GM18526 (cell line): ENCODE measurements around the gene LTBP1.

ENCODE experiments used
- POLR2A ChIP-seq: IDR thresholded peaks from 3 replicates; pipeline ENCODE4 v1.6.1; 2011; ENCODE audit not compliant: insufficient read length; ENCODE audit errors: extremely low read depth

The LTBP1 gene

GRCh38 chr2:33371304-33372090 lies 424.7 kb downstream of the LTBP1 start:
- TF ChIP-seq POLR2A: no peak

DNA sequence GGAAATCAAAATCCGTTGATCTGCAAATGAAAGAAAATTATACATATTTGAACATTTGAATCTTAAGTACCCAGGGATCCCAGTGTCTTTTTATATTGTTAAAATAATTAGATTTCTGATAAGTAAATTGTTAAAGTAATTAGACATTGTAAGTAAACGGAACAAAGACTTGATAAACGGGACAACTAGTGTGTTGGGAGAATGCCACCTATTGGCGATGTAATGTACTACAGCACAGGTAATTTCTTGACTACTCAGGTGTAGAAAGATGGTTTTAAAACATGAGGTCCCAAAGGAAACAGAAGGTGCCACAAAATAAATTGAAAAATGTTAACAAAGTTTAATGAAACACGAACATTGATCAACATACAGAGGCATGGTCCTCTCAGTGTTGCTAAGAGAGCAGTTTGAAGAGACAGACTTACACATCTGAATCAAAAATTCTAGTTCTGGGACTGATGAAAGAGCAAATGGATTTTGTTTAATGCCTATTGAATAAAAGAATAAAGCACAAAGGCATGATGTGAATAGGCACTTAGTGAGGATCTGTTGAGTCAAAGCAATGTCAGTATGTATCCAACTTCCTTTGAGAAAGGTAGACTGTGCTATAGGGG lies 426.3 kb downstream of the LTBP1 start:
- no peak for TF ChIP-seq POLR2A

- TF ChIP-seq POLR2A: no peak
Measured at GRCh38 chr2:33373986-33374385, 427.2 kb downstream of the LTBP1 start.

- no peak for TF ChIP-seq POLR2A
Measured at GRCh38 chr2:33375054-33375453, 428.3 kb downstream of the LTBP1 start.

GRCh38 chr2:33377048-33377447 lies 430.3 kb downstream of the LTBP1 start:
- no peak for TF ChIP-seq POLR2A

DNA sequence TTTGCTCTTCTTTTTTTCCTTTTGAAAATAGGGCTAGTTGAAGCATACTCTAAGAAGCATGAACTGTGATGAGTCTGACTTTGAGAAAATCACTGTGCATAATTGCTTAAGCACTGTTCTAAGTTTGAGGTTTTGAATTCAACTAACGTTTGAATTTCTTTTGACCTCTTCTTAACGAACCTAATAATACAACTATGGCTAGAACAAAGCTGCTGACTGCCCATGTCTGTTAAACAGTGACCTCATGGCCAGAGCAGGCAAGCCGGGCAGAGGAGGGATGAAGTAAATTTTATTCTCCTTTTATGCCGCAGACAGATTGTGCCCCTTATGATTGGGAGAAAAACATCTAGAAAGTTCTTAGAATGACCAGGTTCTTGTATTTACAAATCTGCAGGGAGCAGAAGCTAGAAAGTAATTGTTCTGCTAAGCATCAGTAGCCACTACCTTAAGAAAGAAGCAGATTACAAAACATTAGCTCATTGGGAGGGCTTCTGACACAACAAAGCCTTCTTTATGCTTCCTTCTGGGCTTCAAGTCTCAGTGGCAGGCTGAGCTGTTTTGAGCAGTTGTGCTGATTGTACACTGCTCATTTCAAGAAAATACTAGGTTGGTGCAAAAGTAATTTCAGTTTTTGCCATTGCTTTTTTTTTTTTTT lies 431.9 kb downstream of the LTBP1 start:
- no peak for TF ChIP-seq POLR2A

GRCh38 chr2:33380001-33380609 lies 433.4 kb downstream of the LTBP1 start:
- TF ChIP-seq POLR2A: no peak

GRCh38 chr2:33380719-33381118 lies 434.0 kb downstream of the LTBP1 start:
- no peak for TF ChIP-seq POLR2A

DNA sequence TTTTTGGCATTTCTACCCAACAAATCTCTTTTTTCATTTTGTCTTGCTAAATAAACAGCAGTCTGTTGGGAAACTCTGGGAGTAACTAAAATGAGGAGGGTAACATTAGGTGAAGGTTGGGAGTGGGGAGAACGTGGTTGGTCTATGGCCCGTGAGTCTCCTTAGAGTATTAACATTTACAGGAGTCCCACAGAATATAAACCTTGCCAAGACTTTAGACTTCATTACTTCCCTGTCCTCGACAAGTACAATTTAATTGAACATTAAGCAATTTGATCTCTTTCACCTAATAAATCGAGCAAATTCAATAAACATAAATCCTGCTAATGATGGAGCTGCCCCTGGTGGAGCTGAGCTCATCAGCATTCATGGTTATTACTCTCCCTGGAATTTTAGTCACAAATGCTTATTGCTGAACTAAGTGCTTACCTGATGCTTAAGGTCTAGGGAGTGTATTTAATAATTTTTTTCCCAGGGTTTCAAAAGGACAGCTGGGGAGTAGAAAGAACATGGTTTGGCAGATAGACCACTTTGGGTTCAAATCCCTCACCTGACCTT lies 434.6 kb downstream of the LTBP1 start:
- no peak for TF ChIP-seq POLR2A

DNA sequence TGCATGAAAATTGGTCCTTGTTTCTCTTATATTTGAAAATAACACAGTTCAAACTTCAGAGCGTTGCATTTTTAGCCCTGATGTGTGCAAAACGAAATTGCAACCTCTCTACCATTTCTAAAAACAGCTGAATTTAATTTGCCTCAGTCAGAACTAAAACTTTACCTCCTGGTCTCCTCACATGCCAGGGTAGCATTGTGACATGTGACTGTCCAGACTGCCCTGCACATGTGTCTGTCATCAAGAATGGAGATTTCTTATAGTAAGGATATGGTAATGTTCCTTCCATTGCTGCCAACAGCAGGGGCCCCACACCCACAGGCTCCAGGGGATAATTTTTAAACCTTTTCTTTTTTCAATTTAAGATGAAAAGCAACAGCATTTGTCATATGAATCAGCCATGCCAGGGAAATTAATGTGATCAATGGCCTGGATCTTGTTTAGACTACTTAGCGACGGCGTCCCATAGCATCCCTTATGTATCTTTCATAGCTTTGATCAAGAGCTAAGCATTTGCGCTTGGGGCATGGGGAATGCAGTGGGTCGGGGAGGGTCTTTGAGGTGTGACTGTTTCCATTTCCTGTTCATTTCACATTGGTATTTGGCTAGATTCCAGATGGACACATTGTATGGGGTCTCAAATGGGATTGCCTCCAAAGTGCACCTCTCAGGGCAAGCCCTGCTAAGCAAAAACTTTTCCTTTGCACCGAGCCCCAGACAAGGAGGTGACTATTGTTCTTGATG lies 437.3 kb downstream of the LTBP1 start:
- TF ChIP-seq POLR2A: no peak

DNA sequence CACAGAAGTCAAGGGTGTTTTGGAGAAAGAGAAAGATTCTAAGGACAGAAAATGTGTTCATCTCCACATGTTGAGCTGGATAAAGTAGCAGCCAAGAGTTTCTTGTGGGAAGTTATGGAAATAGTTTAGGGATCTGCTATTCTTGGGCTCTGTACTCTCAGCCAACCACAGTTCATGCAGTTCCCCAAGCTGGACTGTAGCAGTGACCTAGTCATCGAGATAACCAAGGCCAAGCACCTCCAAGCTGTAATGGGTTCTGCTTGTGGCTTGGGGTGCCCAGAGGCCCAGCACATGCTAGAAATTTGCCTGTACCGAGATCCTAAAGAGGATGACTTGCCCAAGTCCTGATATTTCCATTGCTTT lies 437.8 kb downstream of the LTBP1 start:
- no peak for TF ChIP-seq POLR2A

- TF ChIP-seq POLR2A: no peak
Measured at GRCh38 chr2:33388996-33389395, 442.2 kb downstream of the LTBP1 start.

- no peak for TF ChIP-seq POLR2A
Measured at GRCh38 chr2:33391529-33392255, 444.9 kb downstream of the LTBP1 start.

GRCh38 chr2:33392366-33392765 lies 445.6 kb downstream of the LTBP1 start:
- no peak for TF ChIP-seq POLR2A

GRCh38 chr2:33395034-33395433 lies 448.3 kb downstream of the LTBP1 start:
- no peak for TF ChIP-seq POLR2A
